ENCODE results near the gene CDC14B.
"Not testable (repeated sequence)": the region's sequence is repeated elsewhere in the genome, so short reads cannot be mapped to it uniquely, and the experiment has no call there.

CDC14B gene

GRCh38 chr9:96553070-96553469, 66.6 kb downstream of the CDC14B start:
- in situ Hi-C loops (cut with MboI; ENCODE audit: low sequenced_read_pairs), result no loop called here

DNA sequence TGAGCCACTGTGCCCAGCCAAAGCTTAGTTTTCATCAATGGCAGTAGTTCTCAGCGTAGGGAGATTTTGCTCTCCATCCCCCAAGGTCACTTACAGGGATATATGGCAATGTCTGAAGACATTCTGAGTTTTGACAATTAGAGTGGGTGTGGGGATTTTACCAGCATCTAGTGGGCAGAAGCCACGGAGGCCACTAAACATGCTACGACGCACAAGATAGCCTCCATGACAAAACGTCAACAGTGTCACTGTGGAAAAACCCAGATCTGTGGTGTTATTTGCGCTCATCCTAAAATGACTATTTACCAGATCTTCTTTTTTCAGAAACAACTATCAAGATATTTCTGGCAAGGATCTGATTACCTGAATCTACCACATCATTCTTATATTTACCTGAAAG, 68.2 kb downstream of the CDC14B start:
- in situ Hi-C loops (cut with MboI; ENCODE audit: low sequenced_read_pairs), result no loop called here

DNA sequence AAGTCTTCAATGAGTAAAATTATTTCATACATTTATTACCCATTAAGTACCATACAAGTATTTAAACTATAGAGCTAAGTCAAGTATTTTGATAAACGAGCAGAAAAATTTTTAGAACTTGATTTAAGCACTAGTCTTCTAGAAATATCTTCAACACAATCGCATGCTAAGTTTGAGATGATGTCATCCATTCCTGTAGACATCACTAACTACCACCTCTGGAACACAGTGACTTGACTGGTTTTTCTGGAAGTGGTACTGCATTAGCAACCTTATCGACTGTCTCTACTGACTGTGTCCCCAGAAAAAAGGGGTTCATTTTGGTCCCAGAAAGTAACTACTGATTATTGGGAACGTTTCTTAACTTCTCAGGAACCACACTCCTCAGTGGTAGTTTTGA, 69.0 kb downstream of the CDC14B start:
- in situ Hi-C loops (cut with MboI; ENCODE audit: low sequenced_read_pairs), result no loop called here

DNA sequence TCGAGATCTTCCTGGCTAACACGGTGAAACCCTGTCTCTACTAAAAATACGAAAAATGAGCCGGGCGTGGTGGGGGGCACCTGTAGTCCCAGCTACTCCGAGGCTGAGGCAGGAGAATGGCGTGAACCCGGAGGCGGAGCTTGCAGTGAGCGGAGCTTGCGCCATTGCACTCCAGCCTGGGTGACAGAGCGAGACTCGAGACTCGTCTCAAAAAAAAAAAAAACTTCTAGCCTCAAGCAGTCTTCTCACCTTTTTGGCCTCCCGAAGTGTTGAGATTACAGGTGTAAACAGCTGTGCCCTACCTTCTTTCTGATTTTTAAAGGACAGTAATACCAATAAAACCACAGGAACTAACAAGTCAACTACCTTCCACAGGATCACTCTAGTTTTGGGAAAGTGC, 76.5 kb downstream of the CDC14B start:
- in situ Hi-C loops (cut with MboI; ENCODE audit: low sequenced_read_pairs), result not testable (repeated sequence)

DNA sequence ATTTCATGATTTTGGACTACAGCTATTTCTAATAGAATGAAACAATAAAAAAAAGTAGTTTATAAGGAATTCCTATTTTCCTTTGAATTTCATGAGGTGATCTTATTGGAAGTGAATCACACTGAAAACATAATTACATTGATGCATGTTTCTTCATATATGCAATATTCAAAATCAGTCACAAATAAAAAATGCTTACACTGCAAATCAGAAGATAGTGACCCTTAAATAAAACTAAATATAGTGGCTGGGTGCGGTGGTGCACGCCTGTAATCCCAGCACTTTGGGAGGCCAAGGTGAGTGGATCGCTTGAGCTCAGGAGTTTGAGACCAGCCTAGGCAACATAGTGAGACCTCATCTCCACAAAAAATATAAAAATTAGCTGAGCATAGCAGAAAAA, 79.5 kb downstream of the CDC14B start:
- in situ Hi-C loops (cut with MboI; ENCODE audit: low sequenced_read_pairs), result no loop called here

GRCh38 chr9:96532173-96532572, 87.5 kb downstream of the CDC14B start:
- in situ Hi-C loops (cut with MboI; ENCODE audit: low sequenced_read_pairs), result no loop called here

DNA sequence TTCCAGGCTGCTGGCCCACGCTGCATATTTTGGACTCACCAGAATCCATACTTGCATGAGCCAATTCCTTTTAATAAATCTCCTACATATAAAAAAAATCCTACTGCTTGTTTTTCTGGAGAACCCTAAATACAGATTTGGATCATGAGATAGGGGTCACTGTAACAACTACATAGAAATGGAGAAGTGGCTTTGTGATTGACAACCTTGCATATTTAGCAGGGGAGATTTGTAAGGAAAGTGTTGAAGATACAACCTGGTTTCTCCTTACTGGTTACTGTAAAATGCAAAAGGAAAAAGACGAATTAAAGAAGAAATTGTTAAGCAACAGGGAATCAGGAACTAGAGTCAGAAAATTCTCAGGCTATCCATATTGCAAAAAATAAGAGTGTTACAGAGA, 94.9 kb downstream of the CDC14B start:
- in situ Hi-C loops (cut with MboI; ENCODE audit: low sequenced_read_pairs), result no loop called here

- in situ Hi-C loops (cut with MboI; ENCODE audit: low sequenced_read_pairs), result no loop called here
Observed at GRCh38 chr9:96524045-96524444, 95.6 kb downstream of the CDC14B start.

DNA sequence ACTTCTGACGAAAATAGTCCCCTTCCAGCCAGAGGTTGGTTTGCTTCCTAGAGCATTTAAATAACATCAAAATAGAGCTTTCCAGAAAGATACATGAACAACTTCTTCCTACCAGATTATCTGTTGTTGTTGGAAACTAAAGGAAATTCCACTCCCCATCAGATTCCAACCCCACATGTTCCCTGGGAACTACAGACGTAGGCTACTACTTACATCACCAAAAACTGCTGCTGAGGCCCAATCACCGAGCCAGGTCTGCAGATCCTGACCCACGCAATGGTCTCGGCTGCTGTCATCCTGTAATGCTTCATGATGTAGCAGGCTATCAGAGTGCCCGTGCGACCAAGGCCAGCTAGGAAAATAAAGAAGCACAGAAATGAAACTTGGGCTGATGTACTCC, 96.3 kb downstream of the CDC14B start:
- in situ Hi-C loops (cut with MboI; ENCODE audit: low sequenced_read_pairs), result no loop called here

DNA sequence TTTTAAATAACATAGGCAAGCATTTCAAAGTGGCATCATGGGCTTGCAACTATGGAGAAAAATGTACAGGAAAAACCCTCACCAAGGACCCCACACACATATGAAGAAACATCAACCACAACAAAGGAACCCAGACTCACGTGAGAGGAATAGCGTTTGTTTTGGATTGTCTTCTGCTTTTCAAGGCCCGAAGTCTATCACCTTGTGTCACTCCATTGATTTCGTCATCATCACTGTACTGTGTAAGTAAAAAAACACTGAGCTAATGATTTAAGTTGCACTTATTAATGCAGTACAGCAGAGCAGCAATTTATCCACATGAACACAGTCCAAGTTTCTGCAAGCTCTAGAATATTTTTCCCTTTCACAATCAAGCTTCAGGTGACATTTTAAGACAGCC, 97.3 kb downstream of the CDC14B start:
- in situ Hi-C loops (cut with MboI; ENCODE audit: low sequenced_read_pairs), result no loop called here

GRCh38 chr9:96519787-96520186, 99.9 kb downstream of the CDC14B start:
- in situ Hi-C loops (cut with MboI; ENCODE audit: low sequenced_read_pairs), result no loop called here

GRCh38 chr9:96519095-96519494, 100.5 kb downstream of the CDC14B start:
- in situ Hi-C loops (cut with MboI; ENCODE audit: low sequenced_read_pairs), result no loop called here

GRCh38 chr9:96515621-96516470, 103.8 kb downstream of the CDC14B start:
- in situ Hi-C loops (cut with MboI; ENCODE audit: low sequenced_read_pairs), result no loop called here

- in situ Hi-C loops (cut with MboI; ENCODE audit: low sequenced_read_pairs), result no loop called here
Observed at GRCh38 chr9:96514800-96515158, 104.9 kb downstream of the CDC14B start.

DNA sequence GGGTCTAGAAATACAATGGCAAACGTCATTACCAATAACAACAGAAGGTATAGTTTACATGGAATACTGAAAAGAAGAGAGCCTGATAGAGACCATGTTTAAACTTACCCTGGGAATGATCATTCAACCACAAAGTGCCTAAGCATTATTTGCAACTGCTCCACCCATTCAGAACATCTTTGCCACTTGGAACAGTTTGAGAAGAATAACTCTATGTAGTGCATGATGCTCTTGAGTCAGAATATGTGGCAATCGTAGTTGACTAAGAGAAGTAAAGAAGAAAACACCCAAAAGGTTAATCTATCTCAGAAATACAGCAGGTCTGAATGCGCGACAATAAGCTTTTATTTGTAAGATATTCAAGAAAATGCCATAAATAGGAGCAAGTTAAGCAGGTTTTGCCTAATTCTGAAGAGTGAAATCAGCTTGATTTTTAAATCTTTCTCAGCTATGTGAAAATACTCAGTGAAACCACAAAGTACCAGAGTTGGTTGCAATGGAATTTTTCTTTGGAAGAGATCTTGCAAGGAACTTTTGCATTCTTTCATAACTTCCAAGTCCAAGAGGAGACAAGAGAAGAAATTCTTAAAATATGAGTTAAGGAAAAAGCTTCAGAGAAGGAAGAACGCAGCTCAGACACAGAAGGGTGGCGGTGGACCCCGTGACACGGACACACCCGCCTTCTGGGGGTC, 105.4 kb downstream of the CDC14B start:
- in situ Hi-C loops (cut with MboI; ENCODE audit: low sequenced_read_pairs), result no loop called here

DNA sequence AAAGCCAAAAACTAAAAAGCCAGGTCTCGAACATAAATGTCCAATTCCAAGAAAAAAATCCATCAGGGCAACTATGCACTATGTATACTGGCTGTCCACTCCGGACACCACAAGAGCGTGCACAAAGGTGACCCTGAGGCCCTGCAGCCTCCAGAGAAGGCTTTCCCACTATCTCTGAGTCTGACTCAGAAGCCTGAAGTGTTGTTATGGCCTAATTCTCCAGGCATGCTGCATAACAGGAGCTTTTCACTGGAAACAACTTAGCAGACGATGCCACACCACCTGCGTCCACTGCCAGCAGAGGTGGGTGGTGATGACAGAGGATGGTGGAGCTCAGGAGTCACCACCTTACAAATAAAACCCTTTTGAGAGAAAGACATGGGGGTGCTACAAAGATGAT, 106.0 kb downstream of the CDC14B start:
- in situ Hi-C loops (cut with MboI; ENCODE audit: low sequenced_read_pairs), result no loop called here

DNA sequence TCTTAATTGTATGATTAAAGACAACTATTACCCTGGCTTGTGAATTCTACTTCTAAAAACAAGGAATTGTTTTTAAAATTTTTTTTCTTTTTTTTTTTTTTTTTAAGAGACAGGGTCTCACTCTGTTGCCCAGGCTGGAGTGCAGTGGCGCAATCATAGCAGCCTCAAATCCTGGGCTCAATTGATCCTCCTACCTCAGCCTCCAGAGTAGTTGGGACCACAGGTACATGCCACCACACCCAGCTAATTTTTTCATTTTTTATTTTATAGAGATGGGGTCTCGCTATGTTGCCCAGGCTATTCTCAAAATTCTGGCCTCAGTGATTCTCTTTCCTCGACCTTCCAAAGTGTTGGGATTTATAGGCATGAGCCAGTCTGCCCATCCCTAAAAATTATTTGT, 107.4 kb downstream of the CDC14B start:
- in situ Hi-C loops (cut with MboI; ENCODE audit: low sequenced_read_pairs), result no loop called here

GRCh38 chr9:96510258-96510657, 109.4 kb downstream of the CDC14B start:
- in situ Hi-C loops (cut with MboI; ENCODE audit: low sequenced_read_pairs), result no loop called here

DNA sequence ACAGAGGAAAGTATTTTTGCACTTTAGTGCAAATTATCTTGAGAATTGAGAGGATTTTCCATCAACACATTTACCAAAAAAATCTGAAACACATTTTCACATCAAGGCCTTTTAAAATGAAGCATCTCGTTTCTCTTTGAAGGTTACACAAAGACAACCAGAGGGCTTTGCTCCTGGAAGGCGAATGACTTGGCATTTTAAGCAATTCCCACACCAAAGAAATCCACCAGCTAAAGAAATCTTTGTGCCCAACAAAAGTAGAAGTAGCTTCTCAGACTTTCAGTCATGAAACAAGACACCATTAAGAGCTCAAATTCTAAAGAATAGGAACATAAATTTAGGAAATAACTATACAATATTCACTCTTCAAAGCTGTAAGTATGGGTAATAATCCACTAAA, 109.8 kb downstream of the CDC14B start:
- in situ Hi-C loops (cut with MboI; ENCODE audit: low sequenced_read_pairs), result no loop called here

- in situ Hi-C loops (cut with MboI; ENCODE audit: low sequenced_read_pairs), result no loop called here
Observed at GRCh38 chr9:96509026-96509425, 110.6 kb downstream of the CDC14B start.

DNA sequence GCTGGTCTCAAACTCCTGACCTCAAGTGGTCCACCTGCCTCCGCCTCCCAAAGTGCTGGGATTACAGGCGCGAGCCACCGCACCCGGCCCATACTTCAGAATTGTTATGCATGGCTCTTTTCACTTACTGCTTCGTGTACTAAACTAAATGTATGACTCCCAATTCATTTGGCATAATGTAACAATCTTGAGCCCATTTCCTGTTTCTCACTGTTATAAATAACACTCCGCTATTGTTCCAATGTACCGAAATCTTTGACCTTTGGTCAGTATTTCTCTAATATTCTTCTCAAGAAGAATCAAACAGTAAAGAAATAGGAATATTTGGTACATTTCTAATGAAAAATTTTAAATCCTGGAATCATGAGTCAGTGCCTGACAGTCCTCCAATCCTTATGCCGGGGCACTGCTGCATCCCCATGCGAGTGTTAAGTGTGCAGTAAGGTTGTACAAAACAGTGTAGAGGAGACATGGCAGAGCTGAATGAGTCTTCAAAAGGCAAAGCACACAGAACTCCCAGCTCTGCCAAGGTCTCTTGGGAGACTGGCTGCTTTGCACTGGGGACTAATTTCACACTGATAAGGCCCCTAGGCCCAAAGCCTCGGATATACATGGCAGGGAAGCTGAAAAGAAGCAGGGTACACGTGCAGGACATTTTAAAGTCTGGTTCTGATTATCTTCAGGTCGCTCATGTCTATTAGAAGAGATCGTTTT, 111.3 kb downstream of the CDC14B start:
- in situ Hi-C loops (cut with MboI; ENCODE audit: low sequenced_read_pairs), result no loop called here

All from HL-60/S4 treated with phorbol 12-myristate 13-acetate at 8.2 ng/mL for 4 days and 3 days (cell line).